SU-DHL-6 (cell line): Measurements from ENCODE around the gene OR2H2.

Experiments
- H2AFZ ChIP-seq: fragments of 200-600 bp; sonication (generic); 2 replicates; pipeline ENCODE4 v1.6.1; 2014; ENCODE audit warnings: low read depth, mild to moderate bottlenecking, moderate library complexity, mixed read lengths, antibody characterized with exemption, low read length; ENCODE audit not compliant: severe bottlenecking
- H3F3A ChIP-seq: fragments of 200-600 bp; shearing (Covaris generic); 2 replicates; pipeline ENCODE4 v1.6.0; 2016; ENCODE audit warnings: antibody characterized with exemption, mild to moderate bottlenecking; ENCODE audit not compliant: insufficient read depth
- H3K27ac ChIP-seq: fragments of 200-600 bp; sonication (generic); 2 replicates; pipeline ENCODE4 v1.5.1; 2016; ENCODE audit warnings: low read depth, mild to moderate bottlenecking, low read length, moderate library complexity, mixed read lengths
- H3K27me3 ChIP-seq: fragments of 200-600 bp; sonication (generic), shearing (Covaris generic); 2 replicates; pipeline ENCODE4 v1.6.0; 2014; ENCODE audit warnings: mild to moderate bottlenecking, low read length
- H3K36me3 ChIP-seq: fragments of 200-600 bp; sonication (generic); 2 replicates; pipeline ENCODE4 v1.6.1; 2014; ENCODE audit warnings: mild to moderate bottlenecking, low read length, mixed read lengths
- H3K4me2 ChIP-seq: fragments of 300-600, 200-600 bp; shearing (Covaris generic), sonication (generic); 2 replicates; pipeline ENCODE4 v1.6.0; 2014; ENCODE audit warnings: low read length, low read depth, mild to moderate bottlenecking; ENCODE audit not compliant: poor library complexity, severe bottlenecking
- H3K4me3 ChIP-seq: fragments of 200-600 bp; sonication (generic); 2 replicates; pipeline ENCODE4 v1.5.1; 2014; ENCODE audit warnings: antibody characterized with exemption, low read length, mild to moderate bottlenecking, mixed read lengths; ENCODE audit not compliant: insufficient read depth, poor library complexity, severe bottlenecking
- H3K79me2 ChIP-seq: fragments of 200-600 bp; sonication (generic); 2 replicates; pipeline ENCODE4 v1.6.1; 2014; ENCODE audit warnings: mild to moderate bottlenecking, low read length, moderate library complexity; ENCODE audit not compliant: insufficient read depth
- H3K9ac ChIP-seq: fragments of 200-600 bp; sonication (generic); 2 replicates; pipeline ENCODE4 v1.7.0; 2014; ENCODE audit warnings: mild to moderate bottlenecking, low read length
- H3K9me2 ChIP-seq: fragments of 200-600 bp; sonication (generic); replicated peaks from 2 replicates; pipeline ENCODE4 v1.6.1; 2014; ENCODE audit warnings: low read length; ENCODE audit not compliant: insufficient read depth
- H3K9me3 ChIP-seq: fragments of 200-600 bp; sonication (generic); 2 replicates; pipeline ENCODE4 v1.6.1; 2014; ENCODE audit warnings: low read length, mixed read lengths; ENCODE audit not compliant: insufficient read depth
- H4K20me1 ChIP-seq: fragments of 200-600 bp; sonication (generic); 2 replicates; pipeline ENCODE4 v1.6.1; 2014; ENCODE audit warnings: low read depth, mild to moderate bottlenecking, antibody characterized with exemption, low read length, moderate library complexity, mixed read lengths
- EZH2phosphoT487 ChIP-seq: fragments of 200-600 bp; sonication (generic), shearing (Covaris generic); conservative IDR thresholded peaks from 2 replicates; pipeline ENCODE4 v1.6.1; 2018; ENCODE audit warnings: mild to moderate bottlenecking, antibody characterized with exemption, low read length, moderate library complexity, mixed read lengths
- TF ChIP-seq, protein P1 (sequence below): fragments of 200-600 bp; sonication (generic); IDR thresholded peaks from one replicate; pipeline ENCODE4 v1.5.1; 2017; ENCODE audit warnings: antibody characterized with exemption, mild to moderate bottlenecking, low read length, moderate library complexity; ENCODE audit not compliant: insufficient read depth, poor library complexity, severe bottlenecking

Gene OR2H2

DNA sequence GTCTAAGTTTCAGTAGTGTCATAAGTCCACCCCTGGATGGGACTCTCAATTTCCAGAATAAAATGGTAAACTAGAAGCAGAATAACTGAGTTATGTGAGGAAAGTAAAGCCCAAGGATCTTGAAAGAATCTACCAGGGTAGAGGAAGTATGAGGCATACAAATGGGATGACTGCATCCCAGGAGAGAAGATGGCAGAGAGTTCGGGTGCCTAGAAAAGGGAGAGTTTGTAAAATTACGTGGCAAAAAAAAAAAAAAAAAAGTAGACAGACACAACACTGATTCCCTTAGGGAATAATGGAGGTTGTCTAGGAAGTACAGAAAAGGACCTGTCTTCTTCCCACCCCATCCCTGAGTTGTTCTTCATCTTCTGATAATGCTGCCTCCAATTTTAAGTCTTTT, 44.6 kb downstream of the OR2H2 start:
- no peaks in the 10 kb centered on the region for H3K9me2 ChIP-seq
- H3K9ac ChIP-seq, result no peak overlapping the region
- no peak overlapping the region for H3K4me3 ChIP-seq
- H3K9me3 ChIP-seq, result no peaks in the 10 kb centered on the region
- peaks cover 14% of the 10 kb centered on the region for H3F3A ChIP-seq
- no peaks in the 10 kb centered on the region for H3K27me3 ChIP-seq
- H3K79me2 ChIP-seq, result no peaks in the 10 kb centered on the region
- no peak overlapping the region for H3K4me2 ChIP-seq
- no peaks in the 10 kb centered on the region for H3K36me3 ChIP-seq
- TF ChIP-seq EZH2phosphoT487, result no peak
- TF ChIP-seq, protein P1, sequence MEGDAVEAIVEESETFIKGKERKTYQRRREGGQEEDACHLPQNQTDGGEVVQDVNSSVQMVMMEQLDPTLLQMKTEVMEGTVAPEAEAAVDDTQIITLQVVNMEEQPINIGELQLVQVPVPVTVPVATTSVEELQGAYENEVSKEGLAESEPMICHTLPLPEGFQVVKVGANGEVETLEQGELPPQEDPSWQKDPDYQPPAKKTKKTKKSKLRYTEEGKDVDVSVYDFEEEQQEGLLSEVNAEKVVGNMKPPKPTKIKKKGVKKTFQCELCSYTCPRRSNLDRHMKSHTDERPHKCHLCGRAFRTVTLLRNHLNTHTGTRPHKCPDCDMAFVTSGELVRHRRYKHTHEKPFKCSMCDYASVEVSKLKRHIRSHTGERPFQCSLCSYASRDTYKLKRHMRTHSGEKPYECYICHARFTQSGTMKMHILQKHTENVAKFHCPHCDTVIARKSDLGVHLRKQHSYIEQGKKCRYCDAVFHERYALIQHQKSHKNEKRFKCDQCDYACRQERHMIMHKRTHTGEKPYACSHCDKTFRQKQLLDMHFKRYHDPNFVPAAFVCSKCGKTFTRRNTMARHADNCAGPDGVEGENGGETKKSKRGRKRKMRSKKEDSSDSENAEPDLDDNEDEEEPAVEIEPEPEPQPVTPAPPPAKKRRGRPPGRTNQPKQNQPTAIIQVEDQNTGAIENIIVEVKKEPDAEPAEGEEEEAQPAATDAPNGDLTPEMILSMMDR, result no peak
- H3K27ac ChIP-seq, result no peak overlapping the region
- H4K20me1 ChIP-seq, result no peaks in the 10 kb centered on the region
- no peak overlapping the region for H2AFZ ChIP-seq

DNA sequence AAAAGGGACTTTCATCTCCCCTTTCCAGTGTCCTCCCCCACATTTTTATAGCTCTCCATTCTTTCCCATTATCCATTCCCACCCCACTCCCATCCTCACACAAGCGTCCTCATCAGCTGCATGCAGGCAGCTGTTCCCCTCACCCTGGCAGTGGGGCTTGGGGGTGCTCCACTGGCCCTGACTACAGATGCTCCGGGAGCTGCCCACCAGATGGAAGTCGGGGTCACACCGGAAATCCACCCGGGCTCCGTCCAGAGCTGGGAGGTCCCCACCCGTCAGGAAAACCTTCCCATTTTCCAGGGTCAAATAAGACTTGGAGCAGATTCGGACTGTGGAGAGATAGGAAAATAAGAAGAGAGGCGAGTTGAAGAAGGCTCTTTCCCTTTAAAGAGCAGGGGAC, 45.4 kb downstream of the OR2H2 start:
- H4K20me1 ChIP-seq, result no peaks in the 10 kb centered on the region
- no peaks in the 10 kb centered on the region for H3K27me3 ChIP-seq
- no peak for TF ChIP-seq EZH2phosphoT487
- TF ChIP-seq, protein P1, result no peak
- H3K79me2 ChIP-seq, result no peaks in the 10 kb centered on the region
- H3K27ac ChIP-seq, result no peak overlapping the region
- no peak overlapping the region for H3K4me2 ChIP-seq
- H2AFZ ChIP-seq, result no peak overlapping the region
- H3K4me3 ChIP-seq, result no peak overlapping the region
- no peaks in the 10 kb centered on the region for H3K9me2 ChIP-seq
- H3K36me3 ChIP-seq, result no peaks in the 10 kb centered on the region
- H3K9ac ChIP-seq, result no peak overlapping the region
- H3F3A ChIP-seq, result peaks cover 14% of the 10 kb centered on the region
- H3K9me3 ChIP-seq, result no peaks in the 10 kb centered on the region

DNA sequence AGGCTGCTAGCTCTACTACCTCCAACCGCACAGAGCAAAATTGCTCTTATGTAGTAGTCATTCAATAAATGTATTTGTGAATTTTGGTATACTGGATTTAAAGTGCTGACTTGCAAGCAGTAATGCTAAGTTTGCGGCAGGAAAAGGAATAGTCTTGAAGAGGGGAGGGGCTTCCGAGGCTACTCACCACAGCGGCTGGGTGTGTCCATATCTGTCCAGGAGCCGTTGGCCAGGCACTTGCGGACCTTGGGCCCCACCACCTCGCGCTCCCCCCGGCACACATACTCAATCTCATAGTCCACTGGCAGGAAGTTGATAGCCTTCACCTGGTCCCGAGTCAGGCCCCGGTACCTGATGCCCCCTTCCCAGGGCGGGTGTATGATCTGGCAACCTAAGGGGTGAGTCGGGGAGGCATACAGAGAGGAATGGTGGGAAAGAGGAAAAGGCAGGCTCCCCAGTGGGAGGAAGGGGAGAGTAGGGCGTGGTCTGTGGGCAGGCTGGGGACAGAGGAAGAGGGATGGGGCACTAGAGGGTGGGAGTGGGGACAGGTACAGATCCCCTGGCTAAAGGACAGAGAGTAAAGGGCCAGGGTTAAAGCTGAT, 46.4 kb downstream of the OR2H2 start:
- Histone ChIP-seq H3K9me2 (no peaks in the 10 kb centered on the region), H3F3A (peaks cover 14% of the 10 kb centered on the region), H3K36me3 (no peaks in the 10 kb centered on the region), H3K4me3 (no peak overlapping the region), H3K27ac (no peak overlapping the region), H2AFZ (no peak overlapping the region), H3K9ac (no peak overlapping the region), H4K20me1 (no peaks in the 10 kb centered on the region), H3K4me2 (peak overlapping the region; percentile 78), H3K9me3 (no peaks in the 10 kb centered on the region), H3K79me2 (no peaks in the 10 kb centered on the region), H3K27me3 (no peaks in the 10 kb centered on the region)
- TF ChIP-seq, protein P1, result no peak
- no peak for TF ChIP-seq EZH2phosphoT487
